Cardiac septum (tissue), 1 donor: ENCODE results near the gene RSF1. TPM values are rescaled to one million over a fixed set of nuclear protein-coding genes. Genes with fewer than 3 reads are reported as not detected.
A peak's percentile ranks its signal among the peaks of the same experiment; 100 is the strongest.

Experiments
- DNase-seq: peaks from one replicate; pipeline ENCODE4 v3.0.0-alpha.2; 2020; ENCODE audit warnings: low spot score
- intact Hi-C: fragments of 100-400 bp; cut with DNase I; formaldehyde crosslinking; loops from one replicate; pipeline ENCODE4 v1.14.0; 2022
- total RNA-seq: library from RNA; stranded (reverse); fragmentation: NEBNext Ultra II Directional; extraction: Animal tissue kit (Norgen Biotek cat#: 25700); gene quantifications from one replicate; pipeline ENCODE4 v1.2.1, GENCODE V29; 2021
- donor health status: DM: no; HTN: no; CAD: no.

RSF1 gene
- total RNA-seq, 1 donor from 2014 or later = 52.3 TPM

DNA sequence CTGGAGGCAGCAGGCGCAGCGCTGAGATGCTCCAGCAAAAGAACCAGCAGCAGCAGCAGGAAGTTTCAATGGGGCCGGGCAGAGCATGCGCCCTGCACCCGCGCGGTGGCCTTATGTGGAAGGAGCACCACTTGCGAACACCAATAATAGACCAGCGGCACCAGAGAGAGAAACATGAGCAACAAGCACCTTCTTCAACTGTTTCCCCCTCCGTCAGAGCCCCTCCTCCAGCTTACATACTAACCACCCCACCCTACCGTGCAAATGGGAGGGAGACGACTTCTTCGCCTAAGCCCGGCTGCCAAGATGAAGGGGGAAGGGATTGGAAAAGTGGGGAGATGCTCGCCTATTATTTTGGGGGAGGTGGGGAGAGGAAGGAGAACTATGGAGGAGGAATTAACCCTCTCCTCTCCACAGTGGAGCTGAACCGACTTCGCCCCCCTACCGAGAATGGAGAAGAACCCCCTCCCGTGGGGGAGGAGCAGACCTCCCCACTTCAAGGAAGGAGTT lies 1.1 kb downstream of the RSF1 start:
- intact Hi-C loops = loop anchor here (2.0 kb wide), 1 partner anchor 181 kb away; no protein-coding TSS in a partner anchor
- DNase-seq = peak; percentile 94

DNA sequence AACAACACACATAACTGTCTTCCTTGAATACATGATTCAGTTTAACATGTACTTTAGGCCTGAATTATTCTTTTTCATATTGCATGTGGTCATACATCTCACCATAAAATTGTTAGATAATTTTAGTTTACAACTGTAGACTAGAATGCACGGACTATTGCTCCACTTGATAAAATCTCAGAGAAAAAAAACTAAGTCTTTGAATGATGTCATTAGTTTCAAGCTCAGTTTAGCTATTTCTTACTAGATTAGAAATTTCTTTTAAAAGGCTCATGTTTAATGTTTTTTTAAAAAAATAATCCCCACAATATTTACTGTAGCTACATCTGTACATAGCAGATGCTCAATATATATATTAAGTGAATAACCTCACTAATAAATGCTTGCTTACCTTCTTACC lies 5.1 kb downstream of the RSF1 start:
- intact Hi-C loops = no loop called here

DNA sequence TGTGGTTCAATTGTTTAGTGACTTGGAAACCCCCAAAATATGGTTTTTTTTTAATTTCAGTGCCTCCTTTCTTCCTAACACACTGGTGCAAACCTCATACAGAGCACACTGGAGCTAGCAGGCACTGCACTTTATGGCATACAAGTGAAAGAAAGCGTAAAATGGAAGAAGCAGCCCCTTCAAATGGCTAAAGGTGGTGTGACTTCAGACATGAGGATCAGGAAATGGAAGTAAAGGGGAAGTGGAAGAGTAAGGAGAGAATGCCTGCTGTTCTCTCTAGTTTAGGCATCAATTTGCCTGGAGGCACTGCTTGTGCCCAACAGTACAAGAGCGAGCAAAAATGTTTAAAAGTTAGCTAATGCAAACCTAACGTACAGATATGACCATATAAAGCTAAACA lies 5.7 kb downstream of the RSF1 start:
- DNase-seq = no peak
- intact Hi-C loops = no loop called here

More for the DNA sequence above, 5.1 kb downstream of the RSF1 start:
- no peak for DNase-seq

DNA sequence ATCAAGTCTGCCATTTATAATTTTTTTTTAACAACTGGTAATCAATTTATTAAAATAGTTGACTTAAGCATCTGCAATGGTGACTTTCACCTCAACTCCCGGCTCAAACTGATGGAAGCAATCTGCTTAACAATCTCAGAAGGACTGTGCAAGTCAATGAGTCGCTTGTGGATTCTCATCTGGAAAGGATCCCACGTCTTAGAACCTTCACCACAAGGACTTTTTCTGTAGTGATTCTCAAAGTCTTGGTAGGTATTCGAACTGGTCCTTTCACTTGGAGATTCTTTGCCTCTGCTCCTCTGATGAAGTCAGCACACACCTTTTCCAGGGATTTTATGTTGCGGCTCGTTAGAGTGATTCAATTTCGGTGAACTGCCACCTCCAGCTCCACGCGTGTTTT lies 7.3 kb downstream of the RSF1 start:
- intact Hi-C loops = no loop called here
- no peak for DNase-seq

DNA sequence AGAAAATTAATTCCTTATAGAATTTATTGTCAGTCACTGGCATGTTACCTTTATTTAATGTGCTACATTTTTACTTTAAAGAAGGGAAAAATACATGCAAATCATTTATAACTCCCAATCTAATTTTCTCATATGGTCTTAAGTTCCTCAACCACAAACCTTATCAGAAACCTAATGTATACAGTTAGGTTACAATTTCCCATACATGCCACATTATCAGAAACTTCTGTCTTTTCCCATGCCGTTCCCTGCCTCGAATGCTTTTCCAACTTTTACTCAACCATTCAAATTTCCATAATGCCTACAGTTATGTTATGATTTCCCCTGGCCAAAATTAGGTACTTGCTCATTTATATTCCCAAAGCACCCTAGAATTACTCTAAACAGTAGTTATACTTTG lies 13.5 kb downstream of the RSF1 start:
- intact Hi-C loops = no loop called here

DNA sequence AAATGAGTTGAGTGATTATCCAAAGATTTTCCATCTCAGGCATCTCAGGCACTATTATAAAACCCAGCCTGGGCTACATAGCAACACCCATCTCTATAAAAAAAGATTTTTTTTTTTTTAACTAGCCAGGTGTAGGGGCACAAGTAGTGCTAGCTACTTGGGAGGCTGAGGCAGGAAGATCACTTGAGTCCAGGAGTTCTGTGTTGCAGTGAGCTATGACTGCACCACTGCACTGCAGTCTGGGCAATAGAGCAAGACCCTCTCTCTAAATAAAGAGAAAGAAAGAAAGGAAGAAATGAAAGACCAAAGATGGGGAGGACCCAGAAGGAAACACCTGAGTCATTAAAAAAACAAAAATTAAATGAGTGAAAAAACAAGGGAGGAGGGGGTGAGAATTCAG lies 14.1 kb downstream of the RSF1 start:
- intact Hi-C loops = no loop called here
- no peak for DNase-seq

More for the DNA sequence above, 13.5 kb downstream of the RSF1 start:
- DNase-seq = no peak

DNA sequence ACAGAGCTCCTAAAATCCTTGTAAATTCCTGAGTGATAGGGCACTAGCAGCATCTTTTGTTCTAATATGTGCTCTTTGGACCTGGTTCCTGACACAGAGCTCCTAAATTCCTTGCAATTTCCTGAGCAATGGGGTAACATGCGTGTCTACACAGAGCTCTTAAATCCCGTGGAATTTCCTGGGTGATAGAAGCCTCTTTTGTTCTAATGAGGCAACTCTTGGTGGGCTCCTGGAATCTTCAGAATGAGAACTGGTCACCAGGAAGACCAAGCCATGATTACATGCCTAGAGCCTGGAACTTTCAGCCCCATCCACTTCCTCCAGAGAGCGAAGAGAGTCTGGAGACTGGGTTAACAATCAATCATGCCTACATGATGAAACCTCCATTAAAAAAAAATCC lies 19.0 kb downstream of the RSF1 start:
- intact Hi-C loops = no loop called here
- DNase-seq = no peak

DNA sequence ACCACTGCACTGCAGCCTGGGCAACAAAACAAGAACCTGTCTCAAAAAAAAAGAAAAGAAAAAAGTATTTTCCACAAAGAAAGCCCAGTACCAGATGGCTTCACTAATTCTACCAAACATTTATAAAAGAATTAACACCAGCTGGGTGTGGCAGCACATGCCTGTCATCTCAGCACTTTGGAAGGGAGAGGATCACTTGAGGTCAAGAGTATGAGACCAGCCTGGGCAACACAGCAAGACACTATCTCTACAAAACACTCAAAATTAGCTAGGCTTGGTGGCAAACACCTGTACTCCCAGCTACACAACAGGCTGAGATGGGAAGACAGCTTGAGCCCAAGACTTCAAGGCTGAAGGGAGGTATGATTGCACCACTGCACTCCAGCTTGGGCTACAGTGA lies 20.1 kb downstream of the RSF1 start:
- intact Hi-C loops = no loop called here
- DNase-seq = no peak

DNA sequence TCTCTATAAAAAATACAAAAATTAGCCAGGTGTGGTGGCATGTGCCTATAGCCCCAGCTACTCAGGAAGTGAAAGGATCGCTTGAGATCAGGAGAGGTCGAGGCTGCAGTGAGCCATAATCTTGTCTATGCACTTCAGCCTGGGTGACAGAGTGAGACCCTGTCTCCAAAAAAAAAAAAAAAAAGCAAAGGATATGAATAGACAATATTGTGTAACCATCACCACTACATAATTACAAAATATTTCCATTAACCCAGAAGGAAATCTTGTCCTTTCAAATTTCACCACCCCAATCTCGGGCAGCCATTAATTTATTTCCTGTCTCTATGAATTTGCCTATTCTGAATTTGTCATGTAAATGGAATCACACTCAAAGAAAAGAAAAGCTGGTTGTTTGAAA lies 21.2 kb downstream of the RSF1 start:
- intact Hi-C loops = no loop called here

DNA sequence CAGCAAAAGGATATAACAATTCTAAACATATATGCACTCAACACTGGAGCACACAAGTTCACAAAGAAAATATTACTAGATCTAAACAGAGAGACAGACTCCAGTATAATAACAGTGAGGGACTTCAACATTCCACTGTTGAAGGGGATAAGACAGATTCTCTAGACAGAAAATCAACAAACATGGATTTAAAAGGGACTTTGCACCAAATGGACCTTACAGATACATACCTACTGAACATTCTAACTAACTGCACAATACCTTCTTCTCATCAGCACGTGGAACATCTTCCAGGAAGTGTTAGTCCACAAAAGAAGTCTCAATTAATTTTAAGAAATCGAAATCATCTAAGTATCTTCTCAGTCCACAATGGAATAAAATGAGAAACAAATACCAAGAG lies 26.6 kb downstream of the RSF1 start:
- intact Hi-C loops = no loop called here
- DNase-seq = no peak

More for the DNA sequence above, 21.2 kb downstream of the RSF1 start:
- no peak for DNase-seq

DNA sequence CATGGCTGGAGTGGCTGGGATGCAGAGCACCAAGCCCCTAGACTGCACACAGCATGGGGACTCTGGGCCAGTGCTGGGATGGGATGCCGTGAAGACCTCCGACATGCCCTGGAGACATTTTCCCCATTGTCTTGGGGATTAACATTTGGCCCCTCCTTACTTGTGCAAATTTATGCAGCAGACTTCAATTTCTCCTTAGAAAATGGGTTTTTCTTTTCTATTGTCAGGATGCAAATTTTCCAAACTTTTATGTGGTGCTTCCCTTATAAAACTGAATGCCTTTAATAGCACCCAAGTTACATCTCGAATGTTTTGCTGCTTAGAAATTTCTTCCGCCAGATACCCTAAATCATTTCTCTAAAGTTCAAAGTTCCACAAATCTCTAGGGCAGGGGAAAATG lies 29.2 kb downstream of the RSF1 start:
- no peak for DNase-seq

DNA sequence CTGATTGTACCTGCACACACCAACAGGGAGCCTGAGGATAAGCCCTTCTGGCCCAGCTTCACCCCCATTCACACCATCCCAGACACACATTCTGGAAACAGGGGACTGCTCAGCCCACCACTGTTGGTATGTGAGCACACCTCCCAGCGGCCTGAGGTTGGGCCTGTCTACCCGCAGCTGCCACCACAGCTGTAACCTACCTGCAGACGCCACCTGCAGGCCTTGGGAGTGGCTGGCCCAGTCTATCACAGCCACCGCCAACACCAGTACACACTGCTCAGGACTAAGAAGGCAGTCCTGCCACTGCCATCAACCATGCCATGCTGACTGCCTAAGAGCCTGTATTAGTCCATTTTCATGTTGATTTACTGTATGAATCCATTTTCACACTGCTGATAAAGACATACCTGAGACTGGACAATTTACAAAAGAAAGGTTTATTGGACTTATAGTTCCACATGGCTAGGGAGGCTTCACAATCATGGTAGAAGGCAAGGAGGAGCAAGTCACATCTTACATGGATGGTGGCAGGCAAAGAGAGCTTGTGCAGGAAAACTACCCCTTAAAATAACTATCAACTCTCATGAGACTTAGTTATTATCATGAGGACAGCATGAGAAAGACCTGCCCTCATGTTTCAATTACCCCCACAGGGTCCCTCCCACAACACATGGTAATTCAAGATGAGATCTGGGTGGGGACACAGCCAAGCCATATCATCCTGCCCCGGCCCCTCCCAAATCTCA lies 30.6 kb downstream of the RSF1 start:
- intact Hi-C loops = no loop called here
- DNase-seq = no peak

More for the DNA sequence above, 29.2 kb downstream of the RSF1 start:
- intact Hi-C loops = no loop called here

DNA sequence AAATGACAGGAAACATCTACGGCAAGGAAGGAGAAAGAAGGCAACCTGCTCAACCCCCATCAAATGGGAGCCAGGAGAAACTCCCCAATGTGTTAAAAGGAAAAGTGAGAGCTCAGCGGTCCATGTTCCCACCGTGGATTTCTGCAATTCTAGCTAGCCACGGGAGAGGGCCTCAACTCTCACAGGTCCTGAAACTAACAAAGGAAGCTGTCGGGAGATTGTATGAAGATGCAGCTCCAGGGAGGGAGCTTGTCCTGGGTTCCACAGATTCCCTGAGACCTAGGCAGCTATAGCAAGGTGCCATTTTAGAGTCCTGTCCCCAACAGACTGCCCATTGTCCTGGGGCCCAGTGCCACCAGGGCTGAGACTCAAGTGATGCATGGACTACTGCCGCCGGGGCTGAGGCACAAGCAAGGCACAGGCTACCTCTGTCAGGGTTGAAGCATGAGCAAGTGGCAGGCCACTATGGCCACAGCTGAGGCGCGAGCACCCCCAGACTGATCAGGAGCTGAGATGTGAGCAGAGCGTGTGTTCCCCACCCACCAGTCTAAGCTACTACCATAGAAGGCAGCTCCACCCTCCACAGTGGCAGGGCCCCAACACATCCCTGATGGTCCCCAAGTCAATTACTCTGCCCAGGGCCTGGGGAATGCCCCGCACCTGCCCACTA lies 31.3 kb downstream of the RSF1 start:
- DNase-seq = no peak
- intact Hi-C loops = no loop called here

DNA sequence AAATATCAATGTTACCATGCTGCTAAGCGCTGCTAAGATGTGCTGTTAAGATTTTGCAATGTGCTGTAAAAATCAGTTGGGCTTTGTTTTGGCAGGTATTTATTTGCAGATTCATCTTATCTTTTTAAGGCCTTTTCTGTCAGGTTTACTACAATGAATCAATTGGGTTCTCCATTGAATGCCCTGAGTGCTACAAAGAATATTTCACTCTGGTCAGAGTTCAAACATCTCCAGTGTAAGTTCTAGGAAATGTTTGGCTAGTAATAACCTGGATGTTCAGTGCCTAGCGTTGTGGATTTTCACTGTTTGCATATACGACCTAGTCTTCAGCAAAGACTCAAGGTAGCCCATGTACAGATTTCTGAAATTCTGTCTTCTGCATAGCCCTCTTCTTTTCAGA lies 36.0 kb downstream of the RSF1 start:
- intact Hi-C loops = no loop called here
- DNase-seq = no peak

DNA sequence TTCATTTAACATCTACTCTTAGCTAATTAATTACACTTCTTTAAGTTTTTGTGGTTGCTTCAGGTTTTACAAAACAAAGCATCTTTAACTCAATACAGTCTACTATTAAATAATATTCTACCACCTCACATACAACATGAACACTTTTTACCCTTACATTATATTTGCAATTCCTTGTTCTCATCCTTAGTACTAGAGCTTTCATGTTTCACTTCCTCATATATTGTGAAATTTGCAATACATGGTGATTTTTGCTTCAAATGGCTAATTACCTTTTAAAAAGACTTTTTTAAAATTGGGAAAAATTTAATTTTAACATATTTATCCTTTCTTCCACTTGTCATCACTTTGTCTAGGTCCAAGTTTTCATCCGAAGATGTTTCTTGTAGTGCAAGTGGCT lies 37.5 kb downstream of the RSF1 start:
- no peak for DNase-seq
- intact Hi-C loops = no loop called here

DNA sequence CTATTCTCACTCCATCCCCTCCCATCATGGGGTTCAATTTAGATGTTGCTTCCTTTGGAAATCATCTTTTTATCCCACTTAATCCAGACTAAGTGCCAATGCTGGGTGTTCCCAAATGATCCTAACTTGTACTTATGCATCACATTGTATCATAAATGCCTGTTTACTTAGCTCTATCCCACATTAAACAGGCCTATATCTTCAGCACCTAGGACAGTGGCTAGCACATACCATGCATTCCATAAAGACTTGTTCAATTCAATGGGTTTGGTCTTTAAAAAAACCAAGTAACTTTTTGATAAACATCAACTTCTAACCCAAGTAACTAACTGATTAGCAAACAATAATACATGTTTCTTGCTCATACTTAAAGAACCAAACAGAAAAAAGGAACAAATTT lies 40.6 kb downstream of the RSF1 start:
- DNase-seq = no peak
- intact Hi-C loops = no loop called here

DNA sequence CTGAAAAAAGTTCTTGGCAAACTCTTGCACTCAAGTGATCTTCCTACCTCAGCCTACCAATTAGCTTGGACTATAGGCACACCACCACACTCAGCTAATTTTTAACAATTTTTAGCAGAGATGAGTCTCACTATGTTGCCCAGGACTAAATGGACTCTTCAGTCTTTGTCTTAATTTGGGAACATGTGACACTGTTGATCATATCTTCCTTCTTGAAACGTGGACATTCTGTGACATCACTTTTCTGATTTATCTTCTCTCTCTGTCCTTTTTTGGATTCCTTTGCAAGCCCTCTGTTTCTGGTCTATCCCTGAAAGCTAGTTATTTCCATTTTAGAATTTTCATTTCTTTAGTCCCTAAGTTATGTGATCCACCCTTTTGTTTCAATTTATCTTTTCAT lies 42.0 kb downstream of the RSF1 start:
- intact Hi-C loops = no loop called here
- no peak for DNase-seq

DNA sequence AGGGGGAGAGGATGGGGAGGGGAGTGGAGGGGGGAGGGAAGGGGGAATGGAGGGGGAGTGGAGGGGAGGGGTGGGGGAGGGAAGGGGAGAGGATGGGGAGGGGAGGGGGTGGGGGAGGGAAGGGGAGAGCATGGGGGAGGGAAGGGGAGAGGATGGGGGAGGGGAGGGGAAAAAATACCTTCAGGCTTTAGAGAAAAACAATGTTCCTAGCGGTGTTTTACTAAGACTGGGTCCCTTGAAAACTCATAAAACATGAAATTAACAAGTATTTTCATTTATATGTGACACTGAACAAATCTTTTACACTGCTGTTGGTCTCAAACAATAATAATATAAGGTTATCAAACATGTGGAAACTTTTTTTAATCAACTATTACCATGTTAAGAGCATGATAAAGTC lies 42.4 kb downstream of the RSF1 start:
- no peak for DNase-seq
- intact Hi-C loops = no loop called here

DNA sequence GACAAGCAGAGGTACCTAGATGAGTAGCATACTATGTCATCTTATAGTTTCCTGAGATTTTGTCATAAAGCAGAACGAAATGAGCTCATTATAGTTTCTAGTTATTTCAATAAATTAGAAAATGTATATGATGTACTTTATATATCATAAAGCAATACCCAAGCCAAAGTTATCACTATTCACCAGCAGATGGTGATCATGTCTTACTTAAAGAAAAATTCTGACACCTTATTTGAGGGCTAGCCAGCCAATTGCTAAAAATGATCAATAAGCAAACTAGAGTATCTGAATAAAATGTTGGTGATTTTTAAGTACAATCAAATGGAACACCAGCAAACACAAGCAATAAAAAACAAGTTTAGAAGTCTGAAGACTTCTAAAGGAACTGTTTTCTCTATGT lies 44.1 kb downstream of the RSF1 start:
- intact Hi-C loops = no loop called here
- DNase-seq = no peak

DNA sequence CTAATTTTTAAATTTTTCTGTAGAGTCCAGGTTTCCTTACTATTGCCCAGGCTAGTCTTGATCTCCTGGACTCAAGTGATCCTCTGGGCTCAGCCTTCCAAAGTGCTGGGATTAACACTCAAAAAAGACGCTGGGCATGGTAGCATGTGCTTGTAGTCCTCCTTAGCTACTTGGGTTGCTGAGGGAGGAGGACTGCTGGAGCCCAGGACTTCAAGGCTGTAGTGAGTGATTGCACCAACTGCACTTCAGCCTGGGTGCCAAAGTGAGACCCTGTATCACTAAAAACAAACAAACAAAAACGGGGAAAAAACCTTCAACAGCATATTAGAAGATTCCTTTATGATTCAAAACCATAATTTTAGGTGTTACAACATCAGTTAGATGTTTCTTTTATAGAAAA lies 44.6 kb downstream of the RSF1 start:
- intact Hi-C loops = no loop called here
- no peak for DNase-seq

DNA sequence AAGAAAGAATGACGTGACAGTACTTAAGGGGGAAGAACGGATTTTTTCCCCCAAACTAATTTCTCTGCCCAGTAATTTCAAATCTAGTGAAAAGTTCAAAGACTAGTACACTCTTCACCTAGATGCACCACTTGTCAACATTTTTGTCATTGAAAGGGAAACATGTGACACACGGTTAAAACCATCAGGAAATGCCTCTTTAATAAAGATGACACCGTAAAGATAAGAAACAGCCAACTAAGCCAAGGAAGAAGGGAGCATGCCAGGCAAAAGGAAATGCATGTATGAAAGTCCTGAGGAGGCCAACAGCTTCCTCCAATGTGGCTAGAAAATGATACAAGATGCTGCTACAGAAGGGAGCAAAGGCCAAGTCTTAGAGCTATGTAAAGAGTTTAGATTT lies 49.4 kb downstream of the RSF1 start:
- no peak for DNase-seq
- intact Hi-C loops = no loop called here
